Measurements from ENCODE around the gene ATP2A3.
"Not testable (repeated sequence)": the region's sequence is repeated elsewhere in the genome, so short reads cannot be mapped to it uniquely, and the experiment has no call there.

ATP2A3 gene

DNA sequence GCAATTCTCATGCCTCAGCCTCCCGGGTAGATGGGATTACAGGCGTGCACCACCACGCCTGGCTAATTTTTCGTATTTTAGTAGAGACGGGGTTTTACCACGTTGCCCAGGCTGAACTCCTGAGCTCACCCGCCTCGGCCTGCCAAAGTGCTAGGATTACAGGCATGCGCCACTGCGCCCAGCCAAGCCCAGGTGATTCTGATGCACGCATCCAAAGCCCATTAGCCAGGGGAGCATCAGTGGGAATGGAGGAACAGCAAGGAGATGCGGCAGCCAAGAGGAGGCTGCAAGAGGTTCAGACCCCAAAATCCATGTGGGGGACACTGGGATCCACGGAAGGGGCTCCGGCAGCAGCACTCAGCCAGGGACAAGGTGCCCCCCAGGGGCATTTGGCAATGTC lies 12.1 kb downstream of the ATP2A3 start:
- no peak for DNase-seq

DNA sequence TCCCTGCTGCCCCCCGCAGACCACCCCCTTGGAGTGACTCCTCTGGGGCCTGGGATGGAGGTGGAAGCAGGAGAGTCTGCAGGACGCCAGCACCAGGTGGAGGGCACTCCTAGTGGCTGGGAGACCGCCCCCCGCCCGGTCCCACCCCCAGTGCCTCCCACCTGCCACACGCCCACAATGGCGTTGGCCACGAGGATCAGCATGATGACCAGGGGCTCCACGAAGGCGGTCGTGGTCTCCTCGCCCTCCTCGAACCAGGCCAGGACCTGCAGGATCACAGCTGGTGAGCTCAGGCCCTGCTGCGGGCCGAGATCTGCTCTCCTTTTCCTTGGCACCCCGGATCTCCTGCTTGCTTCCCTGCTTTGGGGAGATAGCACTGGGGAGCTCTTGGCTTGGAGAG lies 12.8 kb downstream of the ATP2A3 start:
- DNase-seq = no peak

DNA sequence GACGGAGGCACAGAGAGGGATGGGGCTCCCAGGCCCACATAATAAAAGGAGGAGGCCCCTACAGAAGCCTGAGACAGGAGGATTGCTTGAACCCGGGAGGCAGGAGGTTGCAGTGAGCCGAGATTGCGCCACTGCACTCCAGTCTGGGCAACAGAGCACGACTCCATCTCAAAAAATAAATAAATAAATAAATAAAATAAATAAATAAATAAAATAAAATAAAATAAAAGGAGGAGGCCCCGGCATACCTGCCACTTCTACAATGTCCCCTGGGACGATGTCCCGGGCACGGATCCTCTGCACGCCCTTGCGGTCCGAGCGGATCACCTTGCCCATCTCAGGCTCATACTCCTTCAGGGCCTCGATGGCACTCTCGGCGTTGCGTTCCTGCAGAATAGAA lies 13.2 kb downstream of the ATP2A3 start:
- DNase-seq = no peak

DNA sequence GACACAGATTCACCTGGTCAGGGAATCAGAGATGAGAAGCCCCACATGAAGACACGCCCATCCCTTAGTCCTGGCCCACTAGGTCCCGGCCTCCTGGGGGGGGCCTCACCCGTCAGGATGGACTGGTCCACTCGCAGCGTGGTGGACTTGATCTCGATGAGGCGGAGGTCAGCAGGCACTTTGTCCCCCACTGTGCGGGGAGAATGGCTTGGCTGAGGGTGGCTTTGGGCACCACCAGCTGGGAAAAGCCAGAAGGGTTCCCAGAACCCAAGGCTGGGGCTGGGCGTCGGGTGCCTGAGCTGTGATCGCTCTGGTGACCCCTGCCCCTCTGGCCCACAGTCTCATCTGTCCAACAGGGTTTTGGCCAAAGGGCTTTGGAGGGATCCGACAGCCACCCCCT lies 13.7 kb downstream of the ATP2A3 start:
- DNase-seq = no peak

DNA sequence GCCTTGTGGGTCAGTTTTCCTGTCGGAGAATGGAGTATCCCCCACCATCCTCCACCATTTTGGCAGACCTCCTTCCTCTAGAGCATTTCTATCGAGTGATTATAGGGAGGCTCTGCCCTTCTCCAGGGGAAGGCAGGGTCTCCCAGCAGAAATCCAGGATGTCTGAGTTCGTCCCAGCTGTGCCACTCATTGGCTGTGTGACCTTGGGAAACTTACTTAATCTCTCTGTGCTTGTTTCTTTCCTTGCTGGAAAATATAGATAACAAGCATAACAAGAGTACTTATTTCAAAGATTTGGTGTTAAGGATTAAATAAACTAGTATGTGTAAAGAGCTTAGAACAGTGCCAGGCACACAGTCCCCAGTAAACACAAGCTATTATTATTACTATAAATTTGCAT lies 14.8 kb downstream of the ATP2A3 start:
- DNase-seq = no peak

DNA sequence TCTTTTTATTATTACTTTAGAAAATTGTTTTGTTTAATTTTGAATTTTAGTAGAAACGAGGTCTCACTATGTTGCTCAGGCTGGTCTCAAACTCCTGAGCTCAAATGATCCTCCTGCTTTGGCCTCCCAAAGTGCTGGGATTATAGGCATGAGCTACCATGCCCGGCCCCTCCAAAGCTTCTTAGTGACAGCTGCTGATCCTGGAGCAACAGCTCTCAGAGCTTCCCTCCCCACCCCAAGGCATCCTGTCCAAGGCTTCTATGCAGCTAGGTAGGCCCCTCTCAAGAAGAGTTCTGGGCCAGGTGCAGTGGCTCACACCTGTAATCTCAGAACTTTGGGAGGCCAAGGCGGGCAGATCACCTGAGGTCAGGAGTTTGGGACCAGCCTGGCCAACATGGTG lies 15.7 kb downstream of the ATP2A3 start:
- not testable (repeated sequence) for DNase-seq

DNA sequence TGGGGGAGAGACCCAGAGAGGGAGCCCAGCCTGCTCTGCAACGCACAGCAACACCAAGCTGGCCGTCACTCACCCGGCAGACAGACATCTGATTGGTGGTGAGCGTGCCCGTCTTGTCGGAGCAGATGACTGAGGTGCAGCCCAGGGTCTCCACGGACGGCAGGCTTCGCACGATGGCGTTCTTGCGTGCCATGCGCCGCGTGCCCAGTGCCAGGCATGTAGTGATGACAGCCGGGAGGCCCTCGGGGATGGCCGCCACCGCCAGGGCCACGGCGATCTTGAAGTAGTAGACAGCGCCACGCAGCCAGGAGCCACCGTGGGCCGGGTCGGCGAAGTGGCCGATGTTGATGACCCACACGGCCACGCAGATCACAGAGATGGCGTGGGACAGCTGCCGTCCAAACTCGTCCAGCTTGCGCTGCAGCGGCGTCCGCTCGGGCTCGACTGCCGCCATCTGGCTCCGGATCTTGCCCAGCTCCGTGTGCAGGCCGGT lies 16.9 kb downstream of the ATP2A3 start:
- no peak for DNase-seq

DNA sequence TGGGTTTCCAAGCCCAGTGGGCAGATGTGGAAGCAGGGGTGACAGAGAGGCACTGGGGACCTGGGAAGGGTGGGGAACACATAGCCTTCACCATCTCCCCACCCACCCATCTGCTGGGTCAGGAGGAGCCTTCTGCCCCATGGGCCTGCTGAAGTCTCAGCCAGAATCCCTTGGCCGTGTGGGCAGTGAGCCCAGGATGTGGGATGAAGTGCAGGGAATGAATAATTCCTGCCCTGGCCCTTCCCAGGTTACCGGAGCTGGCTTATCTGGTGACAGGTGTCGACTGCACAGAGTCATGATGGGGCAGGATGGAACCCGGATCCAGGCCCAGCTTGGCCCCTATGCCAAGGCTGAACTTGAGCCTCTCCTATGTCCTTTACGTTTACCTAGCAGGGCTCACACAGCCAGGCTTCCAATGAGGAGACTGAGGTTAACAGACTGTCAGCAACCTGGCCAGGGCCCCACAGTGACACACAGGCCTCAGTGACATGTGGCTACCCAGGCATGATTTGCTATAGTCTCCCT lies 17.5 kb downstream of the ATP2A3 start:
- DNase-seq = no peak

DNA sequence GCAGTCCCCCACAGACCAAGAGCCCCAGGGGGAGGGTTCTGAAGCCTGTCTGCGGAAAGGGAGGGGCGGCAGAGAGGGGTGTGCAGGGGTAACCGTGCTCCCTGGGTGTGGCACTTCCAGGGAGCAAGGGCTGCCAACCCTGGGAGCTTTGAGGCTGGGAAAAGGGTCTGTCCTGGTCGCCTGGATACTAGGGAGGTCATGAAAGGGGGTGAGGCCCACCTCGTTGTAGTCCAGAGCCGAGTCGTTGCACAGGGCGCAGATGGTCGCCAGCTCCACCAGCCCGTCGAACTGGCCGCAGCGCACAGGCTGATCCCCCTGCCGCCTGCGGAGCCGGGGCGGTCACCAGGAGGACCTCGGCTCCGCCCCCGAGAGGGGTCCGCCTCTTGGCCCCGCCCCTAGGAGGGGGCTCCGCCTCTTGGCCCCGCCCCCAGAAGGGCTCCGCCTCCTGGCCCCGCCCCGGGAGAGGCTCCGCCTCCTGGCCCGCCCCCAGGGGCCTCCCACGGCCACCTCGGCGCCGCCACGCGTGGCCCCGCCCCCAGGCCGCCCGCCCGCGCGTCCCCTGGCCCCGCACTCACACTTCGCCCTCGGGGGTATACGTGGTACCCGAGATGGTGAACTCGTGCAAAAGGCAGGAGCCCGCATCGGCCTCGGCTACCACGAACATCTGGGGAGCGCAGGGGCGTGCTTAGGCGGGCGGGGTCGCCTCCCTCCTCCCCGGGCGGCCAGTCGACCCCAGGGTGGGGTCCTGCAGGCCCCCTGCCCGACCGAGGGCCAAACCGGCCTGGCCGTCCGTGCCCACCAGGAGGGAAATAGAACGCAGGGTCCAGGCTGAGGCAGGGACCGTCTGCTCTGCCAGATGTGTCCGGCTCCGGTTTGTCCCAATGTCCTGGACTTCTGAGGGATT lies 19.5 kb downstream of the ATP2A3 start:
- DNase-seq = peak; percentile 77

DNA sequence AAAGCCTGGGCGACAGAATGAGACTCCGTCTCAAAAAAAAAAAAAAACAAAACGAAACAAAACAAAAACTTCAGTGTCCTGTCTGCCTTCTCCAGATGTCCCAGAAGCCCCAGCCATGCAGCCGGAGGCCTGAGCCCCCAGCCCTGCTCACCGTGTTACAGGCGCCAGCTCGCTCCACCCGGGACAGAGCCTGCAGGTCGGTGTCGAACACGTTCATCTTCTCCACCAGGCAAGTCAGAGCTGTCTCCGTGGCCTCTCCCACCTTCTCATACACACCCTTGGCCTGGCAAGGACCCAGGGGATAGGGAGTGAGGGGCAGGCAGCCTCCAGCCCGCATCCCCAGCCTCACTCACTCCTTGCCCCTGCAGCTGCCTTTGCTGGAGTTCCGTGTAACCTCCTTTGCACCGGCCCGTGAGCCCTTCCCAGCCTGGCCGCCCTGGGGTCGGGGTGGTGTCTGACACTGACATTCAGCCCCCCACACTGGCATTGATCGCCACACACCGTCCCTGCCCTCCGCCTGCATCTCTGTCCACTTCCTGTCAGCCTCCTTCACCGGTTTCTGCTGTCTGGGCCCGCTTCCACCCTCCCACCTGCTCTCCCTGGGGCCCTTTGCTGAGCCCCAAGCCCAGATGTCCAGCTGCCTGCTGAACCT lies 20.9 kb downstream of the ATP2A3 start:
- no peak for DNase-seq

DNA sequence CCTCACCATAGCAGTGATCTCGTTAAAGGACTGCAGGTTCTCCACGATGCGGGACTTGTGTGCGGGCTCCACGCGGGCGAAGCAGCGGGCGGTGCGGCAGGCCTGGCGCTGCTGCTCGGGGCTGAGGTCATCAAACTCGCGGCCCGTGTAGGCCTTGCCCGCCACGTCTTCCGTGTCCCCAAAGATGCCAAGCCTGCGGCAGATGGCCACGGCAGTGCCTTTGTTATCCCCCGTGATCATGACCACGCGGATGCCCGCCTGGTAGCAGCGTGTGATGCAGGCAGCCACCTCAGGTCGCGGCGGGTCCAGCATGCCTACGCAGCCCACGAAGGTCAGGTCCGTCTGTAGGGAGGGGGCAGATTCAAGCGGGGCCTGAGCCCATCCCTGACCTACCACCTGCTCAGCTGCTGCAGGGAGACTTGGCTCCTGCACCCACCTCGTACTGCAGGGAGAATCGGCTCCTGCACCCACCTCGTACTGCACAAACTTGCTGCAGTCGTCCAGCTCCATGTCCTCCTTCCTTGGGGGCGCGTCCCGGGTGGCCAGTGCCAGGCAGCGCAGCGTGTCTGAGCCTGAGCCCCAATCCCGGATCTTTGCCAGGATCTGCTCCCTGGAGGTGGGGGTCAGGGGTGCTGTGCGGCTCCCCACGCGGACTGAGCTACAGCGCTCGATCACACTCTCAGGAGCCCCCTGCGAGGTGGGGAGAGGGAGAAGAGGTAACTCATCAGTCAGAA lies 23.1 kb downstream of the ATP2A3 start:
- no peak for DNase-seq

DNA sequence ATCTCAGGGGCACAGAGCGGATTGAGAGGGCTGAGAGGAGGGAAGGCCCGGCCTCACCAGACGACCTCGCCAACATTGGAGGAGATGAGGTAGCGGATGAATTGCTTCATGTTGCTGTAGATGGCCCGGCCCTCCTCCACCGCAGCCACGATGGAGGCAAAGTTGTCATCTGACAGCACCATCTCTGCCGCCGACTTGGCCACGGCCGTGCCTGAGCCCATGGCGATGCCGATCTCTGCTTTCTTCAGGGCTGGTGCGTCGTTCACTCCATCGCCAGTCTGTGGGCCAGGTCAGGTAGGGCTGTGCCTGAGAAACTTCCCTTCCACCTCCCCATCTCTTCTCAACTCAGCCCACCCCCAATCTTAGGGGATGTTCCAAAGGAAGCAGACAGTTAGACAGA lies 26.9 kb downstream of the ATP2A3 start:
- no peak for DNase-seq

DNA sequence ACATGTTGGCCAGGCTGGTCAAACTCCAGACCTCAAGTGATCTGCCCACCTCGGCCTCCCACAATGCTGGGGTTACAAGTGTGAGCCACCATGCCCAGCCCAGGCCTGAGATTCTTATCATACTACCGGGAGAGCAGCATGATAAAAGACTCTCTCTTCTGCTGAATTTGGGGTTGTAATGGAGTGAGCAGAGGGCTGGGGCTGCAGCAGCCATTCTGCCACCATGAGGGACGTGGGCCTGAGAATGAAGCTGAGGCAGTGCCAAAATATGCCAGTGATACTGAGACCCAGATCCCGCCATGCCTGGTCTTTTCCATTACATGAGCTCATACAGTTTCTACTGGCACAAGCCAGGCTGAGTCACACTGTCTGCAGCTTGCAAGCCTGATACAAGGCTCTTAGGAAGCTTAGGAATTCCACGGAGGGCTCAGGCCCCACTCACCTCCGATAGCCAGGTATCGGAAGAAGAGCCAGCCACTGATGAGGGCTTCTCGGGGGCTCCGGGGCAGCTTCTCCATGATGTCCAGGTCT lies 28.3 kb downstream of the ATP2A3 start:
- peak; percentile 47 for DNase-seq

DNA sequence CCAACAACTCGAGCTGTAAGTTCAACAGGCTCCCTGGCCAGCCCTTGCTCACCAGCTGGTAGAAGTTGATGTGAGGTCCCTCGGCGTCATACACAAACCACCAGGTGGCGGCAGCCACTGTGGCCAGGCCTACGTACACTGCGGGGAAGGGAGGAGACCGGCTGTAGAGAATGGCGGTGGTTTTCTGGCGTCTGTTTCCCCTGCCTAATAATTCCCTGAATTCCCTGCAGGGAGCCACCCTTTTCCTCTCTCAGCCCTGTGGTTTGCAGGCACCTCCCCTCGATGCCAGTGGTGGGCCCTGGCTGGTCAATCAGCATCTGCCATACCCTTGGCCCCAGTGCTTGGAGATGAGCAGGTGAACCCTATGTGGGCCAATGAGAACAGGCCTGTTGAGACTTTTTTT lies 29.1 kb downstream of the ATP2A3 start:
- DNase-seq = peak; percentile 71

DNA sequence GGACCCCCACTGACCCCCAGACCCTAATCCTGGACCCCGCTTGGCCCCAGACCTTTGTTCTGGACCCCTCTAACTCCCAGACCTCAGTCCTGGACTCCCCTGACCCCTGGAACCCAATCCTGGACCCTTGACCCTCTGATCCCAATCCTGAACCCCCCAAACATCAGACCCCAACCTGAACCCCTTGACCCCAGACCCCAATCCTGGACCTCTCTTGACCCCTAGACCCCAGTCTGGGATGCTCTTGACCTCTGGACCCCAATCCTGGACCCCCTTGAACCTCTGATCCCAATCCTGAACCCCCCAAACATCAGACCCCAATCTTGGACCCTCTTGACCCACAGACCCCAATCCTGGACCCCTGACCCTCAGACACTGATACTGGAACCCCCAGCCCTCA lies 34.5 kb downstream of the ATP2A3 start:
- no peak for DNase-seq

DNA sequence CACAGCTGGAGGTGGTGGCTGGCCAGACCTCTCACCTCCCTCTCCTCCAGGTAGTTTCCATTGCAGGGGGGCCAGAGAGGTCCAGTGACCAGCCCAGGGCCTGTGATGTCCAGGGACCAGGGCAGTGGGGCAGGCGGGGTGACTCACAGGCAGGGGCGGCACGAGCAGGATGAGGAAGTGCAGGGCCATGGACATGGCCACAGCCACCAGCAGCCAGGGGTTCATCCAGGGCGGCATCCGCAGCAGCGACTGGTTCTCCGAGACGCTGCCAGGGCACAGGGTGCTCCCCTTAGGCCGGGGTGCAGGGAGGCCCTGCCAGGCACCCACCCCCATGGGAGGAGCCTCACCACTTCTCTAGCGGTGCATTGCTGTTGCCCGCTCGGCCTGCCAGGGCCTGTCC lies 35.1 kb downstream of the ATP2A3 start:
- no peak for DNase-seq

DNA sequence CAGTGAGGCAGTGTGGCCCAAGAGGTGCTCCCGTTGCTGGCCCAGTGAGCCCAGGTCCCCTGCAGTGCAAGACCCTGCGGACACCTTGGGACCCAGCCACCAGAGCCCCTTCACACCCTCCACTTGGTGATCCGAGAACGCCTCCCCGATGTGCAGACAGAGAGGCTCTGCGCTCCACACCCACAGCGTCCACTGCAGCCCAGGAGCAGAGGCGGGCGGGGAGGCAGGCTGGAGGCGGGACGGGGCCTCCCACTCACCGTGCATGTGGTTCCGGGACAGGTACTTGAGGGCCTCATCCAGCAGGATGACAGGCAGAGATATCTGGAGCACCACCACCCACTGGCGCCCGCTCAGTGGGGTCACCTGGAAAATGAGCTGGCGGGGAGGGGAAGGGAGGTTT lies 35.8 kb downstream of the ATP2A3 start:
- no peak for DNase-seq

DNA sequence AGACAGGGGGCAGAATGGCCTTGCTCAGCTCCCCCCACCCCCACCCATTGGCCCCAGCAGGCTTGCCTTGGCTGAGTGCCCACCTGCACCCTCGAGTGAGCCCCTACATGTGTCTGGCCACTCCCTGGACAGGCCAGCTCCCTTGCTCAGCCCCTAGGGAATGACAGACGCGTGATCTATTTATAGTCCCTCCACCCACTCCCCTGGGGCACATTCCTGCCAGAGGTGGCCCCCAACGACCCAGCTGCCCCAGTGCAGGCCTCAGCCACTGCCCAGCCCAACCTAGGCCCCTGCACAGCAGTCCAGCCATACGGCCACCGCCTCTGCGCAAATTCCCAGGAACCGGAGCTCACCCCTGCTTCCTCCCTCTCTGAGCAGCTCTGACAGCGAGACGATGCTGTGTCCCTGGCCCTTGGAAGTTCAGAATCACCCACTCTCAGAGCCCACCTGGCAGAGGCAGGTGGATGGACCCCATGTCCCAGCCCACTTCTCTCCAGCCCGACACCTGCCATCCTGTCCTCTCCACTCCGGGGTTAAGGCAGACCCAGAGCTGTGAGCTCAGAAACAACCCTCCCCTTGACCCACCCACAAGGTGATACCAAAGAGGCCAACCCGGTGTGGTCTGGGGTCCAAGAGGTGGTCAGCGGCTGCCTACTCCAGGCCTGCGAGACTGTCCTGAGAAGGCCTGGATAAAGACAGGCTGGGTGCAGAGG lies 36.5 kb downstream of the ATP2A3 start:
- no peak for DNase-seq

DNA sequence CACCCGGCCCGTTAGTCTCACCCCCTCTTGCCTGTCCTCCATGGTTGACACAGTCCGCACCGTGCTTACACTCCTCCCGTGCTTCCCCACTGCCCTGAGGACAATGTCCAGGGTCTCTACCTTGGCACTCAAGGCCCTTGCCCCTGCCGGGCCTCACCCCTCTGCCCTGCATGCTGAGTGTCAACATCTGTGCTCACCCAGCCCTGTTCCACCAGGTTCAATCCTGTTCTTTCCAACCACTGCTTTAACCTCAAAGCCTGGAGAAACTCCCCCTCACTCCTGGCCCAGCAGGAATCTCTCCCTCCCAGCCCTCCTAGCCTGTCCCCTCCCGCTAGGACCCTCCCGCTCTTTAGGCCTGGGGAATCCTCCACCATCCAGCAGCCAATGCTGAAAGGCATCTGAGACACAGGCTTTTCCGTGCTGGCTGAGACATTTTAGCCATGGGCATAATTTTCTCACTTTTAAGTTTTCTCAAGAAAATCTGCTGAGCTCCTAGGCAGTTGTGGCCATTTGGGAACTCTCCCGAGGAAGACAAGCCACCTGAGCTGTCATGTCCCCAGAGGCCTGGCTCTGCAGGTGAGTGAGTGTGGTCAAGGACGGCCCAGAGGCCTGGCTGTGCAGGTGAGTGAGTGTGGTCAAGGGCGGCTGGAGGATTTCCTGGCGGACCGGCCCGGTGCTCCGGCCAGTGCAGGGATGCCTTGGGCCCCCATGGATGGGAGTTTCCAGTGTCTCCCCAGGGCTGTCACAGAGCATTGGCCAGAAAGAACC lies 37.2 kb downstream of the ATP2A3 start:
- DNase-seq = no peak

DNA sequence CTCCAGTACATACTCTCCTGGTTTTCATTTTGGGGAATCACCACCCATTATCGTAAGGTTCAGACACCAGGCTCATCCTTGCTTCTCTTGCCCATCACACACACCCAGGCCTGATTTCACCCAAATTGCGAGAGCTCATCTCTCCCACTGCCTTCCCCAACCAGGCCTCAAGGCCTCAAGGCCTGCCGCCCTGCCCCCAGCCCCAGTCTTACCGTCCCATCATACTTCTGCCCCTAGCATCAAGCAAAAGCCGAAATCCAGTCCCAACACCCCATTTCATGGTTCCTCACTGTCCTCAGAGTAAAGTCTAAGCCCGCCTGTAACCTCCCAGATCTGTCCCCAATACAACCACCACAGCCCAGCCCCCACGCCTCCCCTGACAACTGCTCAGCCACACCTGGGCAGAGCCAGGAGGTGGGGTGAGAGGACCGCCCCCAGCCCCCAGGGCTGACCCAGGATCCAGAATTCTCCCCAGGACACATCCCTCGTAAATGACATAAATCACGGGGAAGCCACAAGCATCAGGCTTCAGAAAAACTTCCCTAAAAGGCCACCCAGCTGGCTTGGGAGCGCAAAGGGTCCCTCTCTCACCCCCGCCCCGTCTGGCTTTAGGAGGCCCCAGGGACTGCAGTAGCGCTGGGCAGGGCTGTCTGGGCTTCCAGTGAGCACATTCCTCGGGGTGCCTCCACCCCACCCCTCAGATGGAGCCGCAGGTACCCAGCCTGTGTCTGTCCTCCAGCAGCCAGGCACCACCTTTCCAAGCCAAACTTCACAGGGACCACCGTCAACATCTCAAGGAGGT lies 38.4 kb downstream of the ATP2A3 start:
- no peak for DNase-seq

All from fibroblast of upper back skin (primary cell).